Panc1 (cell line): ENCODE measurements around the gene NPPA. TPM values are rescaled to one million over a fixed set of nuclear protein-coding genes. Genes with fewer than 3 reads are reported as not detected.

Experiments
- ATAC-seq: fragments of 200-7000 bp; cut with Tn5 transposase; 2 replicates; pipeline ENCODE4 v1.9.1; 2020; ENCODE audit warnings: mild to moderate bottlenecking, moderate library complexity
- BruUV-seq: library from RNA; stranded (reverse); fragments of 400-500 nt; replicated peaks from 2 replicates; lab custom pipeline; 2021; lab: Mats Ljungman, UMichigan
- CTCF ChIA-PET: fragments of 300-600 bp; sonication (Branson Sonifier 250); formaldehyde crosslinking; loops from one replicate; lab custom pipeline; 2022; ENCODE audit warnings: antibody characterized with exemption; lab: Charles Lee
- POLR2A ChIA-PET: fragments of 300-600 bp; sonication (Branson Sonifier 250); formaldehyde crosslinking; loops from one replicate; lab custom pipeline; 2022; ENCODE audit warnings: antibody characterized with exemption; lab: Charles Lee
- DNase-seq: peaks from one replicate; pipeline ENCODE4 v3.0.0-alpha.2; 2010; ENCODE audit warnings: low read depth, low spot score
- H3K27ac ChIP-seq: 2 replicates; pipeline ENCODE4 v1.5.1; 2011; ENCODE audit warnings: mild to moderate bottlenecking, low read length, inconsistent platforms
- H3K27me3 ChIP-seq: fragments of 200-500 bp; sonication (Bioruptor generic); 2 replicates; pipeline ENCODE4 v1.6.0; 2014; ENCODE audit warnings: low read length, inconsistent platforms; ENCODE audit not compliant: control insufficient read depth, insufficient read depth
- H3K36me3 ChIP-seq: fragments of 200-500 bp; sonication (Bioruptor generic); 2 replicates; pipeline ENCODE4 v1.5.1; 2014; ENCODE audit warnings: inconsistent platforms, mild to moderate bottlenecking, low read length, moderate library complexity; ENCODE audit not compliant: control insufficient read depth, insufficient read depth
- H3K4me1 ChIP-seq: 2 replicates; pipeline ENCODE4 v1.5.1; 2011; ENCODE audit warnings: inconsistent platforms, mild to moderate bottlenecking, low read length, moderate library complexity; ENCODE audit not compliant: control insufficient read depth, insufficient read depth
- H3K4me3 ChIP-seq, 2 experiments: 2 replicates each; pipeline ENCODE4 v1.5.1; 2011 to 2012; ENCODE audit warnings: low read depth in 2 of 2, low read length in 2 of 2, mild to moderate bottlenecking in 2 of 2, inconsistent platforms in 1 of 2, moderate library complexity in 1 of 2
- H3K9me3 ChIP-seq: fragments of 200-500 bp; sonication (Bioruptor generic); 2 replicates; pipeline ENCODE4 v1.5.1; 2014; ENCODE audit warnings: low read depth, mild to moderate bottlenecking, inconsistent platforms, low read length, moderate library complexity; ENCODE audit not compliant: control insufficient read depth, insufficient read depth
- CTCF ChIP-seq: fragments of 450-650 bp; IDR thresholded peaks from 2 replicates; pipeline ENCODE4 v1.5.1; 2017; ENCODE audit warnings: mild to moderate bottlenecking
- POLR2AphosphoS5 ChIP-seq: IDR thresholded peaks from 2 replicates; pipeline ENCODE4 v1.6.1; 2012; ENCODE audit warnings: mild to moderate bottlenecking, low read depth, low read length, moderate library complexity
- REST ChIP-seq, 2 experiments: IDR thresholded peaks; 2 replicates each; pipeline ENCODE4 v1.6.1; 2011 to 2012; ENCODE audit warnings: low read depth in 2 of 2, control low read depth in 1 of 2, low read length in 1 of 2, mild to moderate bottlenecking in 1 of 2, moderate library complexity in 1 of 2; ENCODE audit not compliant: insufficient read depth in 1 of 2
- SIN3A ChIP-seq: IDR thresholded peaks from 2 replicates; pipeline ENCODE4 v1.6.1; 2012; ENCODE audit warnings: low read depth, mild to moderate bottlenecking, low read length, moderate library complexity, borderline replicate concordance; ENCODE audit not compliant: insufficient read depth
- TCF7L2 ChIP-seq: IDR thresholded peaks from 2 replicates; pipeline ENCODE4 v1.6.1; 2011; ENCODE audit warnings: mild to moderate bottlenecking, low read depth, low read length, inconsistent platforms
- in situ Hi-C: cut with HindIII; loops from 2 replicates; pipeline ENCODE4 v1.10.0; 2016; ENCODE audit warnings: low sequenced_read_pairs, low pct_unique_long_range_greater_than_20kb
- intact Hi-C: fragments of 100-400 bp; cut with micrococcal nuclease; formaldehyde crosslinking; loops from one replicate; pipeline ENCODE4 v1.10.0; 2022; ENCODE audit not compliant: unreplicated experiment
- total RNA-seq: library from RNA; stranded (reverse); gene quantifications from one replicate; pipeline ENCODE4 v1.2.1, GENCODE V29; 2021; ENCODE audit not compliant: unreplicated experiment

The NPPA gene
- total RNA-seq, 1 experiment from 2014 or later: not detected

DNA sequence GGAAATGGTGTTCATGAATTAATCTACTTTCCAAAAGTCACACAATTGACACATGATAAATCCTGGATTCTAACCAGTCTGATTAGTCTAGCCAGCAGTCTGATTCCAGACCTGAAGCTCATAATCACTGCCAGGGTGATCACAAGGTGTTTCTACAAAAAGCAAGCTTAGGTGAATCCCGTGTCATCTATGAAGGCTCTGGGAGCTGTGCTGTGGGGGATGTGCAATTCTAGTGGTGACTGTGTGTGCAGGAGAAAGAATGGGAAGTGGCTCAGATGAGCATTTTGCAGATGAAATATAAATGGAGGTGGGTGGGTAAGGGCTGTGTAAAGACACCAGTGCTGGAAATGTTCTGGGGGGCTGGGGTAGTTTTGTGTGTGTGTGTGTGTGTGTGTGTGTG lies 13.0 kb upstream of the NPPA start:
- Histone ChIP-seq H3K36me3 (no peaks in the 10 kb centered on the region), H3K27ac (no peak overlapping the region), H3K9me3 (no peaks in the 10 kb centered on the region), H3K27me3 (peaks cover 34% of the 10 kb centered on the region), H3K4me3 (no peak overlapping the region), H3K4me1 (peaks cover 6% of the 10 kb centered on the region; the same call in 1 of the 2 replicates)
- DNase-seq (no peak), ATAC-seq (no peak)
- in situ Hi-C loops: no loop called here
- no peak for TF ChIP-seq SIN3A
- no peak for TF ChIP-seq TCF7L2
- ChIA-PET POLR2A (no interaction called here), CTCF (interaction anchor here (0.6 kb wide), 1 partner anchor 275 kb away, joined by 3 read pairs; no protein-coding TSS in a partner anchor)
- no TSS peak for BruUV-seq
- intact Hi-C loops: no loop called here

DNA sequence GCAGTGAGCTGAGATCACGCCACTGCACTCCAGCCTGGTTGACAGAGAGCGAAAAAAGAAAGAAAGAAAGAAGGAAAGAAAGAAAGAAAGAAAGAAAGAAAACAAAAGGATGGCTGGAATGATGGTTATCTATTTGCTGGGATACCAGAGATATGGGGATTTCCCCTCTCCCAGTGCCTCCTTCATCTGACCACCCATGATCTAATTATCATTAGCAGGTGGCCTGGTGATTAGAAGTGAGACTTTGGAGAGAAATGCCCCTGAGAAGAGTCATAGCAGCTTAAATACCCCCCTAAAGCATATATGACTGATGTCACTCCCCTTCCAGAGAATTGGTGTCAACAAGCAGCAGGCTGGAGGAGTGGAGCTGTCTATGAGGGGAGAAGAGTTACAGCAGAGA lies 12.5 kb upstream of the NPPA start:
- POLR2A ChIA-PET: interaction anchor here (0.6 kb wide), 1 partner anchor 150 kb away, joined by 5 read pairs; no protein-coding TSS in a partner anchor
- DNase-seq (no peak), ATAC-seq (no peak)
- H3K4me1 ChIP-seq: peaks cover 6% of the 10 kb centered on the region; the same call in 1 of the 2 replicates
- CTCF ChIA-PET: no interaction called here
- no peak overlapping the region for H3K27ac ChIP-seq
- no peak for TF ChIP-seq CTCF
- TF ChIP-seq SIN3A: no peak
- no peak for TF ChIP-seq TCF7L2
- no peak for TF ChIP-seq REST (IDR thresholded peaks at IDR 0.05; ENCODE audit: insufficient read depth in 1 of 2, low read depth in 2 of 2, low read length in 1 of 2)
- TF ChIP-seq POLR2AphosphoS5: no peak
- intact Hi-C loops: no loop called here
- BruUV-seq: no TSS peak
- H3K36me3 ChIP-seq: no peaks in the 10 kb centered on the region
- H3K4me3 ChIP-seq: no peak overlapping the region
- peaks cover 34% of the 10 kb centered on the region for H3K27me3 ChIP-seq
- in situ Hi-C loops: no loop called here
- H3K9me3 ChIP-seq: no peaks in the 10 kb centered on the region
